GOT3 (cell line): ENCODE results near the gene HMGB4.

Experiments
- DNase-seq: peaks from one replicate; lab custom pipeline; 2025; ENCODE audit warnings: mixed read lengths; lab: John Stamatoyannopoulos, UW

The HMGB4 gene, protein sequence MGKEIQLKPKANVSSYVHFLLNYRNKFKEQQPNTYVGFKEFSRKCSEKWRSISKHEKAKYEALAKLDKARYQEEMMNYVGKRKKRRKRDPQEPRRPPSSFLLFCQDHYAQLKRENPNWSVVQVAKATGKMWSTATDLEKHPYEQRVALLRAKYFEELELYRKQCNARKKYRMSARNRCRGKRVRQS

DNA sequence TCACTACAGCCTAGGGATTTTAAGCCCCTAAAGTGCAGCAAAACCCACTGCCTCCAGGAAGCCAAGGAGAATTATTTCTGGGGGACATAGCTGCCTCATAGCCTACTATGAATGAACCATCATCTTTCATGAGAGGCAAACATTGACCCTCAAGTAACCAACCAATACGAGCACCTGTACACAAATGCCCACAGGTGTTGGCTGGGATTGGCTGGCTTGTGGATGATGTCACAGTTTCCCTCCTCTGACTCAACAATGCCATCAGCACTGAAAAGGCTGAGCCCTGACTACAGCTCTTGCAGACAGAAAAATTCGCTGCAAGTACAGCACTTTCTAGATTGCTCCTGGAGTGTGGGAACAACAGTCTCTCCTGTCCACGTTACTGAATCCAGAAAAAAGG lies at the start of gene HMGB4:
Gene HMGB4, plus strand, starts transcription at position 301 of the 400 bp plus-strand sequence. CDS start 113 bp downstream, outside the sequence.
- no peak for DNase-seq

DNA sequence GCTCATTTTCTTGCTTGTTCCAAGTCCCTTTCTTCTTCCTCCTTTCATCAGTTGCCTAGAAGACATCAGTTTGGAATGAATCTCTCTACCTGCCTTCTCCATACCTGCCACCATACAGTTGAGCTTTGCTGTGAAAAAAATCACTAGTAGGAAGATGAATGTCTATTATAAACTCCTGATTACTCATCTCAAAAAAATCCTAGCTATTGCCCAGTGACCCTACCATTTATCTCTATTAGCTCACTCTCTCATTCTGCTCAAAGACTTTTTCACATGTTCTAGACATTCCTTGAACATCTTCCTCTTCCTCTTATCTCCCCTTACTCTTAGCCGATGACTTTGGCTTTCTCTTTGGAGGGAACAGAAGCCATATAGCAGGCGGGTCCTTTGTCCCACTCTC lies 49.7 kb upstream of the HMGB4 start:
- no peak for DNase-seq

DNA sequence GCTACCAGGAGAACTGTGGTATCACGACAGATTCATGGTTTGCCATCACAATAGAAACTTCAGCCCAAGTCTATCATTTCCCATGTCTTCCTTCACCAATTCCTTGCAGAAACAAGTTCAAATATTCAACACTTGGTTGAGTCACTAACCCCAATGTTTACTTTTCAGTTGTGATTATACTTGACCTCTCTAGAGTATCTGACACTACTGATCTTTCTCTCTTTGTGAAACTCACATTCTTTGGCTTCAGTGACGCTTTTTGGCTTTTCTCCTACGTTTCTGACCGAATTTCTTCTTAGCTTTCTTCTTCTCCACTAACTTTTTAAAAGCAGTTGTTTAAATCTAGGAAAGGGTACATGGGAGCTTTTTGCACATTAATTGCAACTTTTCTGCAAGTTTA lies 48.8 kb upstream of the HMGB4 start:
- no peak for DNase-seq

DNA sequence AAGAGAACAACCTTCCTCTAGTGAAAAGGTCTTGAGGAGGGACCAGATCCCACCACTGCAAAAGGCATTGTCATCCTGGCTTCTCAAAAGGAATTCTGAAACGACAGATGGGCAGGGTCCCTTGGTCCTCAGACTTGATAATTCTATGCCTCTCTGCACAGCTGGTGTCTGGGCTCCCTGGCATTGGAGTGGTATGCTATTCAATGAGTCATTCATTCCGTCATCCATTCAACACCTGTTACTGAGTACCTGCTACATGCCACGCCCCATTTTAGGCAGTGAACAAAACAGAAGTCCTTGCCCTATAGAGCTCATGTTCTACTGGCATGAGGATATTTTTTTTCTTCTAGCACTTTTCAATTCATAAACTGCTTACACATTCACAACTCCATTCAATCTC lies 45.8 kb upstream of the HMGB4 start:
- no peak for DNase-seq

DNA sequence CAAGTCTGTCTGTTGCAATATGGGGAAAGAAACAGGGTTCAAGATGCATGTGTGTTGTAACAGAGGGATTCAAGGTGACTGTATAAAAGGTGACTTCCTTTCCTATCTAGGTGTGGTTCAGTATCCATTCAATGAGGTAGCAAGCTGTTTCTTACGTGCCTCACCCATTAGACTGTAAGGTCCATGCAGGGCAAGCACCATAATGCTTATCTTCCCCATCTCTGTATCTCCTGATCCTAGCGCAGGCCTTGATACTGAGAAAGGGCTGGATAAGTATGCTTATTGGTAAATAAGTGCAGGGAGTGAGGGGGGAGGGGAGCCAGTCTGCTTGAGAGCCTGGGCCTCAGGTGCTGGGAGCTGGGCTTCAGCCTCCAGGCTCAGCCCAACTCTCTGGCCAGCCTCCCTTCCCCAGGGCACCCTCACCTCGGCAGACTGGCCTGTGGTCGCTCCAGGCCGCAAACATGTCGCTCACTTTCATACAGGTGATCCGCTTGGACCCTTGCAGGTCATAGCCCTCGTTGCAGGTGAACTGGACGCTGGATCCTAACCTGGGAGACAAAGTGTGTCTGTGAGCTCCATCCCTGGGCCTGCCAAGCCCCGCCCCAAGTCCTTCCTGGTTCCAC lies 44.5 kb upstream of the HMGB4 start:
- no peak for DNase-seq

DNA sequence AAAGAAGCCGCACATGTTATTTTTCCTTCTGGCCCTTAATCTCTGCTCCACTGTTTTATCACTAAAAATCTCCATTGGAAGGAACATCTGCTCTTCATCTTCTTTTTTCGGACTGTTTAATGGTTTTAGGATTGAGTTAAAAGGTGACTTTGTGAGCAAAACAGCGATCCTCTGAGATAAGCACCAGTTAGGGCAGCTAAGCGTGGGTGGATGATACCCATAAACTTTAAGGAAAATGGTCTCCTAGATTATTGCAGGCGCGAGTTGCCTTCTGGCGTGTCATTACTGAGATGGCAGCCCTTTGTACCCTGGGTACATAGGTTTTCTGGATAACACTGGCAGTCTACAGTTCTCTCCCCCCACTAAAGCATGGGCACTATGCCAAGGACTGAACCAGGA lies 44.0 kb upstream of the HMGB4 start:
- DNase-seq, result no peak

DNA sequence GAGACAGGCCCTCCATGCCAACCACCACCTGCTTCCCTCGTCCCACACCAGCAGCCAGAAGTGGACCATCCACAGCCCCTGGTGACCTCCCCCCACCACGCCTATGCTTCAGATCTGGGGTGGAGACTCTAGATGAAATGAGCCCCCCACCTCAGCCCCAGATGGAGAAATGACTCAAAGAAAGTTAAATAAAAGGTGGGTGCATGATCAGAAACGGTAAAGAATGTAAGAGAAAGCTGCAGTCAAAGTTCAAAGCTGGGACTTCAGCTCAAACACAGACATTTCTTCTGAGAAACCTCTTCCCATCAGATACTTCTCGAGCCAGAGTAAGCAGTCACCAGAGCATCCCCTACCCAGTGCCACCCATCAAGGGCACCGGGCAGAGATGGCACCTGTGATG lies 43.1 kb upstream of the HMGB4 start:
- no peak for DNase-seq

DNA sequence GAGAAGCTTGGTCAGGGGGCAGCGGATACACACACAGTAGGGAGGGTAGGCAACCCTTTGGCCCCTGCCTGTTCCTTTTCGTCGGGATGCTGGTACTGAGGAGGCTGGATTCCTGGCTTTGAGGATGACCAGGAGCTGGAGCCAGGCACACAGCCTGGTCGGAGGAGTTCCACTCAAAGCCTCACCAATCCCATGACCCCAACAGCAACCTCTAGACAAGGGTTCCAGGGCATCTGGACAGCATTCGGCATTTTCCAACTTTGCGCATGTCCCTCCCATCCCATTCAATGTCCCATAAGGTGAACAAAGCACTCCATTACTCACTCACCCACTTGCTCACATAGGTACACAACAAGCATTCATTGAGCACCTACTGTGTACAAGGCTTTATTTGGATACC lies 42.6 kb upstream of the HMGB4 start:
- no peak for DNase-seq

DNA sequence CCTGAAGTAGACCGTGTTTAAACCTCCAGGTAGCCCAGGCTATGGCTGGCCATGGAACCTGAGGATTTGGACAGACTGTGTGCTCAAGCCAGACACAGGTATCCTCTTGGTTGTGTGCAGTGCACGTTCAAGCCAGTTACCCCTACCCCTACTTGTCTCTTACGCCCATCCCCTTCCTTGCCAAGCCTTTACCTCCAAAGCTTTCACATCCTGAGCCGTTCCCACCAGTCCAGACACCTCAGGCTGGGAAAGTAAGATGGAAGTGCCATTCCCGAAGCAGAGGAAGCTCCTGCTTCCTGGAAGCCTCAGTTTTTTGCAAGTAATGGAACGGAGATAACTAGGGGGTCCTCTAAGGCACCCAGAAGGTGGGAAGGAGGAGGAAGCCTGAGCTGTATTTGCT lies 41.5 kb upstream of the HMGB4 start:
- no peak for DNase-seq

DNA sequence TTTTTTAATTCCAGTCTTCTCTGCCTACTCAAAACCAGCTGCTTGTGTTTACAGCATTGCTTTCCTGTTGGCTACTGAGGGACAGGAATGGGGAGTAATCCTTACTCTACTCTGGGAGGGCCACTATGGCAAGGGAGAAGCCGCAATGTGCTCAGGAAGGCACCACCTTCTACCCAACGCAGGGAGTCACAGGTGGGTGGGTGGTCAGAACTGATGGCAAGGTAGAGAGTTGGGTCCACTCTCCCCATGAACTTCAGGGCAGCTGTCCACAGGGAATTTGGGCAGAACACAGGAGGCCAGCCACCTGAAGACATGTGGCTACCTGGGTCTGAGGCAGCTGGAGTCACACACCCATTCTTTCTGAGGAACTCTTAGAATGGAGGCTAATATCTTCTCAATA lies 40.5 kb upstream of the HMGB4 start:
- no peak for DNase-seq

DNA sequence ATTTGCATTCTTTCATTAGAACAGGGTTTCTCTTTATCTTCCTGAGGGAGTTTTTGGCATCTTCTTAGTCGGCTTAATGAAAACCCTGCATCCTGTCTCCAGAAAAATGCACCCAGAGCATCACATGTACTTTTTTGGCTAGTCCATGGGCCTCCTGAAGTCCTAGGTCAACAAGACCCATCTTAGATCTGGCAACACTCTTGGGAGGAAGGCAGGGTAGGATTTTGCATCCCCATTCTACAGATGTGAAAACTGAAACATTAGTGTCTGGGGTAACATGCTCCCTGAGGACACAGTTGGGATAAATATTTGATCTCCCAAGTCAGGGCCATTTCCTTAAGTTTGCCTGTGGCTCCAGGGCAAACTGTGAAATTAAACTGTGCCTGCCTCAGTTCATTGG lies 40.0 kb upstream of the HMGB4 start:
- DNase-seq, result no peak

DNA sequence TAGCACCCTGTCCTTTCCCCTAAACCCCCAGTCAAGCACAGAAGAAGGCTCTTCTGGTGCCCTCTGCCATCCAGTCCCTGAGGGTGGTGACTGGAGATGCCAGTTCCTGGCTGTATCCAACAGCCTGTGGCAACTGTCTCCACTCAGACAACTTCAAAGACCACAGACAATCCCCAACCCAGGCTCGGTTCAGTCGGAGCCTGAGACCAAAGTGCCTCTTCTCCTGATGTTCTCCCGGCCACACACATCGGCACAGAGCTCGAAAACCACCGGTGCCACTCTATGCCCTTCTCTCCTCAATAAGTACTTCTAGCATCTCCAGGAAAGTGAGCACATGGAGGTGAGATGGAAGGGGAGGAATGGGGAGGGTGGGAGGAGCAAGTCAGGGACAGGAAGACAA lies 39.6 kb upstream of the HMGB4 start:
- no peak for DNase-seq

DNA sequence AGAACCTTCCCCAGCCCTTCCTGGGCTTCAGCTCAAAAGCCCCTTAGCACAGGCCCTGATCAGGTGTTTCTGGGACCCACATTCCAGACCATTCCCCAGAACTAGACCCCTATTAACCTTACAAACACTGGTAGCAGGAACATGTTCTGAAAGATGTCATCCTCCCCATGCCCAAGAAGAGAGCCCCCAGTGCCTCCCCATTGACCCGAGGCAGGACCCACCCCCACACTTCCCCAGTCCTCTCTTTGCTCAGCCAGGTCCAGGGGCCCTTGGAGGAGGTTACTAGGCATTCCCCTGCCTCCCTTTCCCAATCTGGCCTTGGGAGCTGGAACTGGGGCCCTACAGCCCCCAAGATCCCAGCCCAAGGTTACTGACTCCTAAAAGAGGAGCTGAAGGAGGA lies 38.9 kb upstream of the HMGB4 start:
- no peak for DNase-seq

DNA sequence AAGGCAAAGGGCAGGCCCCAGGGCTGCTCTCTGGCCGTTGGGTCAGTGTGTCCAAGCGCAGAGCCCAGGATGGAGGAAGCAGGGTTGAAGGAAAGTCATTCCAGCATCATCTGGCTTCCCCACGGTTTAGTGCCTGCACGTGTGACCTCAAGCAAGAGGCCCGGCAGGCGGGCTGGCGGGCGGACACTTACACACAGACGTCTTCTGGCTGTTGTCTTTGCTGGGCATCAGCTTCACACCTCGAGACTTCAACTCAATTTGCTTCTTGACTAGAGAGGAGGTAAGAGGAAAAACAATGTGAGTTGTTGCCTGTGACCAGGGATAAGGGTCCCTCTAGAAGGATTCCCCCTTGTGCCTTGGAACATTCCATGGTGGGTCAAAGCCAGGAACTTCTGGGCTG lies 38.4 kb upstream of the HMGB4 start:
- DNase-seq, result no peak

DNA sequence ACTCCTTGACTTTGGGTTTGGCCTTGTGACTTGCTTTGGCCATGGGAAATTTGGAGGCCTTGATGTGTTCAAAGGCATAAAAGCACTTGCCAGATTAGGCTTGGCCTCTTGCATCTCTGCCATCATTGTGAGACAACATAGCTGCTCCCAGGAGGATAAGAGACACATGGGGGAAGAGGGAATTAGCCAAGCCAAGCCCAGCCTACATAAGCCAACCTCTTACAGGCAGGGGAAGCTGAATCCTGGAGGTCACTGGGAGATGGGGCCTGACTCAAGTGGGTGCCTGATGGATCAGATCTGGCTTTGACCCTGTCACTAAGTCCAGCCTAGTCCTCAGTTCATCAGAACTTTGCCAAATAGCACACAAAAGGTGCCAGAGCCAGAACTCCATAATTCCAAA lies 37.6 kb upstream of the HMGB4 start:
- no peak for DNase-seq

DNA sequence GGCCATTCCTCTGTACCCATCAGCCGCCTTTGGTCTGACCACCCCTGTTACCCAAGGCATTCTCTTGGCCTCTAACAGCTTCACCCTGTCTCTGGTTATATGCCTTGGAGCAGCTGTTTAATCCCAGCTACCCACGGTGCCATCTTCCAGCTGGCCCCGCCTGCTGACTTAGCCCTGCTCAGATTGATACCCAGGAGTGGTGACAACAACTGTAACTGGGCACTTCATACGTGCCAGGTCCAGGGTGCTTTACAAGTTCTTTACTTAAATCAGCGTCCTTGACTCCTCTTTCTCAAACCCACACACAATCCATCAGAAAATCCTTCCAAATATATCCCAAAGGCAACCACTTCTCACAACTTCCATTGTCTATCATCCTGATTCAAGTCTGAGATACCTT lies 37.2 kb upstream of the HMGB4 start:
- DNase-seq, result no peak

DNA sequence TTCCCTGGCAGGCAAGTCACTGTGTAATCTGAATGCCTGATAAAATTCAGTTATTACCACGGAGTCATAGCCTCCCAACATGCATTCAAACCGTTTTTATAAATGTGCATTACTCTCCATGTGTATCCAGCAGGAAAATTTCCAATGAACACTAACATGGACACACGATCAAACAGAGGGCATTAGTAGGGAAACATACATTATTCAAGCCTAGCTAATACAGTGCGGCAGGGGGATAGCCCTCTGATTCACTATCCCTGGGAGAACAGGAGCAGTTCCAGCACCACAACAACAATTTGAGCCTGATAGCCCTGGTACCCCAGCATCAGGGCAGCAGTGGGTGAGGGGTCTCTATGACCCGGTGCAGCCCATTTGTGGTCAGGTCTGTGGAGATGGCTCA lies 35.8 kb upstream of the HMGB4 start:
- DNase-seq, result no peak

DNA sequence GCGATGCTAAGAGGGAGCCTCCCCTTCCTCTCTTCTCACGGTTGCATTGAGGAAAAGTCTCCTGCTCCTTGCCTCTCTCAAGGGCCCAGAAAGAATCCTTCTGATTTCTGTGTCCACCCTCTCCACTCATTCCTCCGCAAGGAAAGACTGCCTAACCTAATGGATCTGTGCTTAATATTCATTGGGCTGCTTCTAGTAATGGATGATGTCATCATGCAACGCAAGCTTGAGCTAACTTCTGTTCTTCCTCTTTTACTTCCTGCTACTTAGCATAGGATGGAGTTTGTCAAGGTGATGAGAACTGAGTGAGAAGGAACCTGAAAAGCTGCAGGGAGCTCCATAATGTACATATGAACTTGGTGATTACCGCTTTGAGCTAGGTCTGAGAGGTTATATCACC lies 35.2 kb upstream of the HMGB4 start:
- no peak for DNase-seq

DNA sequence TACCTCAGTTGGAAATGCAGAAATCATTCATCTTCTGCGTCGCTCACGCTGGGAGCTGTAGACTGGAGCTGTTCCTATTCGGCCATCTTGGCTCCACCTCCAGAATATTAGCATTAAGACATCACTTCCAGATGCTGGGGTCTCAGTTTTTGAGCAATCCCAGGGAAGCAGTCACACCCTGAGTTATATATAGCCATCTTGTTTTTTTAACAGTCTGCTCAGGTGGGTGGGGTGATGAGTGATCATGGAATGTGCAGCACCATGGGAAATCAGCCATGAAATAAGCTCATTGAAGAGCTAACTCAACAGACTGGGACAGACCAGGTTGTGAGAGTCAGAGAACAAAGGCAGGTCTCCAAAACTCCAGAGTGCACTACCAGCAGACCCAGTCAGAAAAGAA lies 27.0 kb upstream of the HMGB4 start:
- no peak for DNase-seq

DNA sequence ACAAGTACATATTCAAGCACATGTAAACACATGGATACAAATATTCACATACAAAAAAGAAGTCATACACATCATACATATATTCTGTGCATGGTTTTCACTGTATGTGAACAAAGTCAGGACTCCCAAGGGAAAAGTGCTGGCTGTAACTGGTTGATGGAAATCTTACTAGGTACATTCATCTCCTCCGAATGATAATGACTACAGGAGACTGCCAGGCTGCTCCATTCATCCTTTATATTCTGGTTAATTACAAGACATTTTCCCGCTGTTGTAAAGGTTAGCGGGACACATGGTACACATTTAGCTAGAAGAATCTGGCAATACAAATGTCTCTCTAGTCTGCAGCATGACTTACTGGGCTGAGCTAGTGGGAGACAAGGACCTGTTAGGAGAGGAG lies 26.2 kb upstream of the HMGB4 start:
- no peak for DNase-seq

DNA sequence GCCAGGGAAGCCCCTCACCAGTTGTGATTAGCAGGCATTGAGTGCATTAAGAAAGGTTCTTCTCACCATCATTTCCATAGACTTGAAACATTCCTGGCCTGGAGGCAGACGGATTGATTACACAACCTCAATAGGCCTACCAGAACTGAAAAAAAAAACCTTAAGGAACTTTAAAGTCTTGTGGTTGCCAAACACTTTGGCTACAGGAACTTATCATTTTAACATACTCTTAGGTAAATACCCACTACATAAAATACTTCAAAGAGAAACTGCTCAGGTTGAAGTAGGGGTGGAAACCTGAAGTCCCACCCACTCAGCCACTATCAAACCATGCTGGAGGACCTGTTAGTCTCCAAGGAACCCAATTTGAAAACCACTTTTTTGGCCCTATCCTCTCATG lies 22.4 kb upstream of the HMGB4 start:
- no peak for DNase-seq

DNA sequence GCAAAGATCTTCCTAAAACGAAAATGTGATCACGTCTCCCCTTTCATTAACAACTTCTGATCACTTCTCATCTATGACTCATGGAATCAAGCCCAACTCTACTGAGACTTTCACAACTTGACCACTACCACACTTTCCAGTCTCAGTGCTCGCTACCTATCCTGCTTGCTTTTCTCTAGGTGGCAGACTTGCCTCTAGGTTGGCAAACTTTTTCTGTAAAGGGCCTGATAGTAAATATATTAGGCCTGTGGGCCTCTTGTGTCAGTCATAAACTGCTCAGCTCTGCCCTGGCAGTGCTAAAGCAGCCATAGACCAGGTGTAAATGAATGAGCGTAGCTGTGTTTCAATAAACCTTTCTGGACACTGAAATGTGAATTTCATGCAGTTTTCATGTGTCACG lies 21.5 kb upstream of the HMGB4 start:
- DNase-seq, result no peak

DNA sequence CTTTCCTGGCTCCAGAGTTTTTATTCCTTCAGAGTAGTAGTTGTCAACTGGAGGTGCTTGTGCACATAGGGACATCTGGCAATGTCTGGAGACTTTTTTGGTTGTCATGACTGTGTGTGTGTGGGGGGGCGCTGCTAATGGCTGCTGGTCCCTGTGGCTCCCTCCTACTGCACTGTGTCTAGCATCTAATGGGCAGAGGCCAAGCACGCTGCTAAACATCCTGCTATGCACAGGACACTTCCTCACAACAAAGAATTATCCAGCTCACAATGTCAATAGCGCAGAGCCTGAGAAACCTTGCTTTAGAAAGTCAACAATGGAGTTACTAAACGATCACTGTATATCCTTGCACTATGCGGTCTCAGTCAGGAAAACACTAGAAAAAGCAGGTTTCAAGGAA lies 19.7 kb upstream of the HMGB4 start:
- DNase-seq, result no peak

DNA sequence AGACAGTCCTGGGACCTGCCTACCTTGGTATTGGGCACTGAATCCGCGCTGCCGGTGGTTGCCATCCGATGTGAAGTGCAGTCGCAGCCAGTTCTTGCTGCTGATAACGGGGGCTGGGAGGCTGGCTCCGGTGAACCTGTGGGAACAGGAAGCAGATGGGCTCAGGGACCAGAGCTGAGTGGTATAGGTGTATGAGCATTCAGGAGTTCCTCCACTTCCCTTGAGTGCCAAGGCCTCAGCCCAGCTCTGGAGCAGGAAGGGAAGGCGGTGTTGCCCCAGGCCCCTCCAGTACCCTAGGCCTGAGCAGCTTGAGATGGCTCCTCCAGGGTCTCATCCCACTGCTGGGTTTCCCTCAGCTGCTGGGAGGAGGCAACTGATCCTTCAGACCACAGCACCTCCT lies 17.0 kb upstream of the HMGB4 start:
- DNase-seq, result no peak
